Esophagus squamous epithelium (tissue), 4 donors: ENCODE data around the gene NKD1.

Source experiments
- CTCF ChIP-seq, 6 experiments: fragments of 450-650 bp in 4 of 6; fragments of 200-600 bp in 2 of 6; sonication (generic) in 2 of 6; IDR thresholded peaks; one replicate each; pipeline ENCODE4 v1.5.1; 2016 to 2019; ENCODE audit warnings: antibody characterized with exemption in 6 of 6, mild to moderate bottlenecking in 4 of 6, moderate library complexity in 4 of 6
- POLR2A ChIP-seq, 4 donors: fragments of 450-650 bp; IDR thresholded peaks; one replicate each; pipeline ENCODE4 v1.6.1; 2017; ENCODE audit warnings: antibody characterized with exemption in 4 of 4, mild to moderate bottlenecking in 4 of 4, moderate library complexity in 3 of 4

DNA sequence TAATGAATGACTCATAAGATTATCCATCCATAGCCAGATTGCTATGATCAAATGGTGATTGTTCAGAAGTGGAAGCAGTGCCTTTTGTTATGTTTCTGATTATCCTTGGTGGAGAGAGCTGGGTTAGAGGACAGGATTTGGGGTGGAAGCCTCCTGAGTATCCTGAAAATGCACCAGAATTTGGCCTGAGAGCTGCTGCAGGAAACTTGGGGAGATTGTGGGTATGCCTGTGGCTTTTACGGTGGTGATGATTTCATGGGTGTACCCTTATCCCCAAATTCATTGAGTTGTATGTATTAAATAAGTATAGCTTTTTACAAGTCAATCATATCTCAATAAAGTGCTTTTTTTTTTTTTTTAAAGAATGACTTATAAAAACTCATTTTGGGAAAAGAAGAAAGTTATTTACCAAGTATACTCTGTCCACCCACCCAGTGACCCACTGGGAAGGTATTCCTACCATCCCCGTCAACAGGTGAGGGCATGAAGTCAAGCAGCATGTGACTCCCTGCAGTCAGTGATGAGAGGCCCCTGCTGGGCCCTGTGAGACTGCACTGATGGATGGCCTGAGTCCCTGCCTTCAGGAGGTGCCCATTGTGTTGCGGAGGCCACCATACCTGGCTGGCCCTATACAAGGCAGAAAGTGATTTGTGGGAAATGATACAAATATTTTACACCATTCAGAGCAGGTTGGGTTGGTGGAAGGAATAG, 28.4 kb downstream of the NKD1 start:
- TF ChIP-seq CTCF (IDR thresholded peaks at IDR 0.05) = no peak
- no peak for TF ChIP-seq POLR2A (IDR thresholded peaks at IDR 0.05)
